NCI-H2107 (cell line): ENCODE measurements around the gene CRIM1.
"Not testable (repeated sequence)": the region's sequence is repeated elsewhere in the genome, so short reads cannot be mapped to it uniquely, and the experiment has no call there.

ENCODE experiments used
- DNase-seq: peaks from one replicate; lab custom pipeline; 2025; lab: John Stamatoyannopoulos, UW

CRIM1 gene

GRCh38 chr2:36351736-36352349 lies 3.7 kb upstream of the CRIM1 start:
- no peak for DNase-seq

- no peak for DNase-seq
Measured at GRCh38 chr2:36352701-36353100, 2.9 kb upstream of the CRIM1 start.

GRCh38 chr2:36354811-36355150 lies 797 bp upstream of the CRIM1 start:
- no peak for DNase-seq

- no peak for DNase-seq
Measured at GRCh38 chr2:36355890-36356297, 316 bp downstream of the CRIM1 start.

GRCh38 chr2:36356298-36356989 lies 866 bp downstream of the CRIM1 start:
- no peak for DNase-seq

- no peak for DNase-seq
Measured at GRCh38 chr2:36356990-36357846, 1.6 kb downstream of the CRIM1 start.

GRCh38 chr2:36357847-36358659 lies 2.5 kb downstream of the CRIM1 start:
- DNase-seq, result no peak

- DNase-seq, result no peak
Measured at GRCh38 chr2:36359067-36359466, 3.5 kb downstream of the CRIM1 start.

- DNase-seq, result no peak
Measured at GRCh38 chr2:36360063-36360462, 4.5 kb downstream of the CRIM1 start.

- DNase-seq, result no peak
Measured at GRCh38 chr2:36360834-36361233, 5.3 kb downstream of the CRIM1 start.

GRCh38 chr2:36361396-36361795 lies 5.8 kb downstream of the CRIM1 start:
- no peak for DNase-seq

GRCh38 chr2:36362291-36362690 lies 6.7 kb downstream of the CRIM1 start:
- no peak for DNase-seq

- DNase-seq, result not testable (repeated sequence)
Measured at GRCh38 chr2:36363085-36363484, 7.5 kb downstream of the CRIM1 start.

GRCh38 chr2:36366491-36367120 lies 11.0 kb downstream of the CRIM1 start:
- no peak for DNase-seq

- DNase-seq, result no peak
Measured at GRCh38 chr2:36367486-36367885, 11.9 kb downstream of the CRIM1 start.

GRCh38 chr2:36367895-36368353 lies 12.3 kb downstream of the CRIM1 start:
- no peak for DNase-seq

GRCh38 chr2:36368438-36368837 lies 12.9 kb downstream of the CRIM1 start:
- no peak for DNase-seq

- DNase-seq, result no peak
Measured at GRCh38 chr2:36369163-36369562, 13.6 kb downstream of the CRIM1 start.

GRCh38 chr2:36369716-36370115 lies 14.1 kb downstream of the CRIM1 start:
- DNase-seq, result no peak

- no peak for DNase-seq
Measured at GRCh38 chr2:36370281-36370680, 14.7 kb downstream of the CRIM1 start.

- no peak for DNase-seq
Measured at GRCh38 chr2:36371070-36371874, 15.7 kb downstream of the CRIM1 start.
